GM19025 (cell line): Measurements from ENCODE around the gene PRSS21.

Experiments
- ATAC-seq: cut with Tn5 transposase; IDR thresholded peaks from one replicate; pipeline ENCODE4 v1.9.1; 2021; ENCODE audit warnings: mild to moderate bottlenecking, low read depth, moderate library complexity; ENCODE audit not compliant: unreplicated experiment

Gene PRSS21

DNA sequence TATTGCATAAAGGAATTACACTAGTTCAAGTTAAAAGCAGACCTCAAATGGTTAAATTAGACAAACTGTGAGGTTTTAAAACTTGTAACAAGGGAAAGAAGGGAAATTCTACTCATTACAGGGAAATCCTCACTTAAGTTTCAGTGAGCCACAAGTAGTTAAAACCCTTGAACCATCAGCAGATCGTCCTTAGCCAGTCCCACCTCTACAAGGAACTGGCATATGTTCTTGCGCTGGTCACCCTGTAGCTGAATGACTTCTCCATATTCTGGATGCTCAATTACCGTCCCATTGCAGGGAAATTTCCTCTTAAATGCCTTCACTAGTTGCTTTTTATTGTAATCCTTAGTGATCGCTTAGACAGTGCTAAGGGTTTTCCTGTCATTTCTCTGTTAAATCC lies 5.5 kb downstream of the PRSS21 start:
- ATAC-seq = no peak

DNA sequence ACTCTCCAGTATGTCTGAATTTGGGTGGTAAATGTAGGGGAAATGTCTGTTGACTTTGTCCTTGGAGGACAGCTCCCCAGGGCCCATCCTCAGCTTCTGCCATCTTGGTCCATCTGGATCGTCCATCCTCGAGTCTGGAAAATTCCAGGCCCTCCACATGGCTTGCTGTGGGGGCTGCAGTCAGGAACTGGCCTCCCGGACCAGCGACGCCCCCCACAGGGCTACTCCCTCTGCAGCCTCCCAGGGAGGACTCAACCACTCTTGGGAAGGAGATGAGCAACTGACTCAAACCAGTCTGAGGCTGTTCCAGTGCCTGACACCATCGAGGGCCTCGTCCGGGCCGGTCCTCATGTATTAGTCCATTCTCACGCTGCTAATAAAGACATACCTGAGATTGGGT lies 7.6 kb downstream of the PRSS21 start:
- ATAC-seq = no peak

DNA sequence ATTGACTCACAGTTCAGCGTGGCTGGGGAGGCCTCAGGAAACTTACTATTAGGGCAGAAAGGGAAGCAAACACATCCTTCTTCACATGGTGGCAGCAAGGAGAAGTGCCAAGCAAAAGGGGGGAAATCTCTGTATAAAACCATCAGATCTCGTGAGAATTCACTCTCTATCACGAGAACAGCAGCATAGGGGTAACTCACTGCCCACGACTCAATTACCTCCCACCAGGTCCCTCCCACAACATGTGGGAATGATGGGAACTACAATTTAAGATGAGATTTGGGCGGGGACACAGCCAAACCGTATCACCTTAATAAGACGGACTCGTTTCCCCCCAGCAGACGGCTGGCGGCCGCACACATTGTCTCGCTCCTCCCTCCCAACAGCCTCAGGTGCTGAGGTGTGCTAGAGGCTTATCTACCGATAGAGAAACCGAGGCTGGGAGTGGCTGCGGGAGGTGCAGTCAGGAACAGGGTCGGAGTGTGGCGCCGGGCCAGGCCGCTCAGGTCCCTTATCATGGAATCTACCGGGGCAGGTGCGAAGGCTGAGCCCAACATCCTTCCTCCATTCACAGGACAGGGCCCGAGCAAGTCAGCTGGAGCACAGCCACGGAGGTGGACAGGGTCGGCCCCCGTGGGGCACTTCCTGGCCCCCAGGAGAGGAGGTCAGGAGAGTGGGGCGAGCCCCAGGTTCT lies 8.2 kb downstream of the PRSS21 start:
- ATAC-seq = no peak

DNA sequence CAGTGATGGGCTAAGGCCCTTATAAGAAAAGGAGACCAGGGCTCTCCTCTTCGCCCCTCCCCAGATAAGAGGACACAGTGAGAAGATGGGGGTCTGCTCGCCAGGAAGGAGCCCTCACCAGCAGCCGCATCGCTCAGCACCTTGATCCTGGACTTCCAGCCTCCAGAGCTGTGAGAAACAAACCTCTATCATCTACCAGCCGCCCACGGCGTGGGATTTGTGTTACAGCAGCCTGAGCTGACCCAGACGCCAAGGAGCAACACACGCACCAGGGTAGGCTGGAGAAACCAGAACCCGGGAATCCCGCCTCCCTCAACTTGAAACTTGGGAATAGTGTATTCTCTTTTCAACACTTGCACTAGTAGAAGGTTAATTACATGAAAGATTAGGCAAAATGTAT lies 8.9 kb downstream of the PRSS21 start:
- no peak for ATAC-seq

DNA sequence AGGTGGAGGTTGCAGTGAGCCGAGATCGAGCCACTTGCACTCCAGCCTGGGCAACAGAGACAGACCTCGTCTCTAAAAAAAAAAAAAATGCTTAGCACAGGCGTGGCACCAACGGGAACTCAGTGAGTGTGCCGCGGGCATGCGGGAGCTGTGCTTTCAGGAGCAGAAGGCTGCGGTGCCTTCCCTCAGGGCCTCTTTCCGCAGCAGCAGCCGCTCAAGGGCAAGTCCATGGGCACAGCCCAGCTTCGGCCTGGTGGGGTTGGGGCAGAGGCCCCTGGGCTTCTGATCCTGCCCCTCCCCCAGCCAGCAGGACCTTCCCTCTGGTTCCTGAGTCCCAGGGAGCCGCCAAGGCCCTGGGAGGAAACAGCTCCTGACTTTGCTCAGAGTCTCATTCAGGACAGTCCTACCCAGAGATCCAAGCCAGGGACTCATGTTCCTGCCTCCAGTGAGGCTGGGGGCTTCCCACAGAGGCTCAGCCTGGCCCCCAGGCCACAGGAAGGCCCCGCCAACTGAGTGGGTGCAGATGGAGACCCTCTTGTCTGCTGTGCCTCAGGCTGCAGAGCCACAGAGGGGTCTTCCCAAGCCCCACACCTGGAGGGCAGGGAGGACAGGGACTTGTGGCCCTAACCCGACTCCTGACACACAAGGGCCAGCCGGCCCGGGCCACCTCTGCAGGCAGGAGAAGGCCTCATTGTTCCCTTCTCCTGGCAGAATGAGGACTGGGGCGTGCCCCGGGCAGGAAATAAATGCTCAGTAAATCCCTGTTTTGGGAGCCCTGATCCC lies 9.7 kb downstream of the PRSS21 start:
- ATAC-seq = no peak

DNA sequence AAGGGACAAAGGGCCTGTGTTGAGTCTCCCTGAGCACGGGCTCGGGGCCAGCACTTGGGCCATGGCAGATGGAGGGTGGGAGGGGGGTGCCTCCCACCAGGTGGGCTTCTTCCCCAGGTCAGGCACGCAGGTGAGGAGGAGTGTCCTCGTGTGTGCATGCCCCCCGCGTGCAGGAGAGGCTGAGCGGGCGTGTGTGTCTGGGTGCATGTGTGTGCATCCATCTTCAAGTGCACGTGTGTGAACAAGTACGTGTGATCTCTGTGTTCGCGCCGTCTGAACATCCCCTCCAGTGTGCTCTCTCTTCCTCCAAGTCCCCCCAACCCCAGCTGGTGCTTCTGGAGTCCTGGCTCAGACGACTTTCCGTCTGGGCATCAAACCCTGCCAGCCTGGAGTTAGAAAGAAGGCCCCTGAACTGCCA lies 10.3 kb downstream of the PRSS21 start:
- ATAC-seq = no peak

DNA sequence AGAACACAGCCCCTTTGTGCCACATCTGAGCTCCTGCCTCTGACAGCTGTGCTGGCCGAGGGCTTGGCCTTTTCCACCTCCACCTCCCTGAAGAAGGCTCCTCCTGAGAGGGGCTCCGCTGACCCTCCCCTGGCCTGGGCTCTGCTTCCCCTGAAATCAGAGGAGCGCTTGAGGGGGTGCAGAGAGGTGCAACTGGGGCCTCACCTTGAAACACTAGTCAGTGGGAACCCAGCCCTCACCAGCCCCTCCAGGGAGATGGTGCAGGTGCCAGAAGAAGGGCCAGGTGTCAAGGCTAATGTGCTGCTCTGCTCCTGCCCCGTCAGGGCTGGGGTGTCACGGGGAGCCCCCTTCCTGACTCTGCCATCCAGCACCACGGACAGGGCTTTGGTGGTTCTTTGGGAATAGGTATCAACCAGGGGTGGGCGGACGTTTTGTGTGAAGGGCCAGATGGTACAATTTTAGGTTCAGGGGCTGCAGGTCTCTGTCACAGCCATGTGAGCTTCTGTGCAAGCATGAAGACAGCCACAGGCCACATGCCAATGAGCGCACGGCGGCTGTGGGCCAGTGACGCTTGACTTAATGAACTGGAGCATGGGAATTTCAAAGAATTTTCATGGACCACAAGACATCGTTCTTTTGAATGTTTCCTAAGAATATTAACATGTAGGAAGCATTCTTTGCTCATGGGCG lies 10.9 kb downstream of the PRSS21 start:
- ATAC-seq = no peak

DNA sequence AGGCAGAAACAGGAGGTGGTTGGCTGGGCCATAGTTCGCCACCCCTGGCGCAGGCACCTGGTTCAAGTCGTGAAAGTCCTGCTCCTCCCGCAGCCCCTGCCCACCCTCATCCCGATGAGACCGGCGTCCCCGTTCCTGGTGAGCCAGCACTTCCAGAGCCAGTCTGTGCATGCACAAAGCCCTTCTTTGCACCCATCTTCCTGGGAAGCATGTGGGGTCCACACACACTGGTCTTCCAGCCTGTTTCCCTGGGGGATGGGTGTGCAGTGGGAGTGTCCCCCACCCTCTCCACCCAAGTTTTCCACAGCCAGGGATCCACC lies 11.4 kb downstream of the PRSS21 start:
- no peak for ATAC-seq

DNA sequence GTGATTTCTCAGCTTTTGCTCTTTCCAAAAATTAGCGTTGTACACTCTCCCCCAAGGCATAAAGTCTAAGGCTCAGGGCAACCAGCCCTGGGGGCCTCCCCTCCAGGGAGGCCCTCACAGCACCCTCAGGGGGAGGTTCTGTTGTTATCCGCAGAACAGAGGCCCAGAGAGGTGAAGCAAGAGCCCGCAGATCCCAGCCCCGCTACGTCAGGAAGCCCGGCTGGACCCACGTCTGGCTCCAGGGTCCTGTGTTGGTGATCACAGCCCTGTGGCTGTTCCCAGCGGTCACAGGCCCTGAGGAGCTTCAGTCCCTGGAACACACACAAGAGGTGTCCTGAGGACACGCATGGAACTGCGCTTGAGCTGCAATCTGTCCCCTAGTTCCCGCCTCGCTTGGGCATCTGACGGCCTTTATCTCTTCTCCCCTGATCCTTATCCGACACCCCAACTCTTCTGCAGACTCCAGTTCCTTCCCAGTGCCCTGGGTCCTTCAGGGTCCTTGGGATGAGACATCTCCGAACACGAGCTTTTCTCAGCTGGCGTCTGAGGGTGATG lies 11.9 kb downstream of the PRSS21 start:
- no peak for ATAC-seq

DNA sequence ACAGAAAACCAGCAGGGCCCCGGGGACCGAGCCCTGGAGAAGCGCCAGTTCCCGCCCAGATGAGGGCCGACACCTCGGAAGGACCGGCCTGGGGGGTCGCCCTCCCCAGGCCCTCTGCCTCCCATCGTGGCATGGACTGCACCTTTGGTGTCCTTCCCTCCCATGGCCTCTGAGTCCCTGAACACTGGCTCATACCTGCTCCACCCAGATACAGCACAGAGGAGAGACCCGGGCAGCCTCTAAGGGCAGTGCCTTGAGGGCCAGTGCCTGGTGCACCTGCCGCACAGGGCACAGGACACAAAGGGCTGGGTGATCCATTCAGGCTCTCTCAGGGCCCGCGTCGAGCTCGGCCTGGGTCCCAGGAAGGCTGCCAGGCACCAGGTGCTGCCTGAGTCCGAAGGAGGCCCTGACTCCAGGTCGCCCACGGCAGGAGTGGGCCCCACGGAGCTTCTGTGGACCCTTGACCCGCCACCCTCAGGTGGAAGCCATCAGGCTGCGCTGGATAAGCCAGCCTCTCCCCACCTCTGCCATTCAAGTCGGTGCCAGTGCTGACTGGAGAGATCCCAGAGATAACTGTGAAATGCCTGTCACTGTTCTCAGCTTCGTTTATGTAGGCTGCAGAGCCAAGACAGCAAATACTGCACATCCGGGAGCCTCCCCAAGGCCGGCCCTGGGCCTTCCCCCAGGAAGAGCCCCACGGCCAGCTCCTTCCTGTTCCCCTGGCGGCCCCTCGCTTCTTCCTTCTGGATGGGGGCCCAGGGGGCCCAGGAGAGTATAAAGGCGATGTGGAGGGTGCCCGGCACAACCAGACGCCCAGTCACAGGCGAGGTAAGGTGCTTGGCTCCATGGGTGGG lies 12.7 kb downstream of the PRSS21 start, which contains the start of gene ZG16B:
Gene ZG16B (plus strand): TSS at position 803 of the 854 bp plus-strand sequence. CDS start 139 bp downstream, outside the sequence.
- no peak for ATAC-seq

DNA sequence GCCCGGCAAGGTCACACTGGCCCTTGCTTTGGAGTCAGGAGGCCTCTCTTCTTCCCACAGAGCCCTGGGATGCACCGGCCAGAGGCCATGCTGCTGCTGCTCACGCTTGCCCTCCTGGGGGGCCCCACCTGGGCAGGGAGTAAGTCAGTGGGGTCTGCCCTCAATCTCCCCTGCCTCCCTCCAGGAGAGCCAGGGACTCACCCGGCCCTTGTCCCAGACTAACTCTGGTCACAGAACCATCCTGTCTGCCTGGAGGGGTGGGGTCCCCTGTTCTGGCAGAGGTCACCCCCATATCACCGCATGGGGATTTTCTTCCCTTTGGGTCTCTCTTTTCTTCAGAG lies 13.3 kb downstream of the PRSS21 start:
- ATAC-seq = no peak

DNA sequence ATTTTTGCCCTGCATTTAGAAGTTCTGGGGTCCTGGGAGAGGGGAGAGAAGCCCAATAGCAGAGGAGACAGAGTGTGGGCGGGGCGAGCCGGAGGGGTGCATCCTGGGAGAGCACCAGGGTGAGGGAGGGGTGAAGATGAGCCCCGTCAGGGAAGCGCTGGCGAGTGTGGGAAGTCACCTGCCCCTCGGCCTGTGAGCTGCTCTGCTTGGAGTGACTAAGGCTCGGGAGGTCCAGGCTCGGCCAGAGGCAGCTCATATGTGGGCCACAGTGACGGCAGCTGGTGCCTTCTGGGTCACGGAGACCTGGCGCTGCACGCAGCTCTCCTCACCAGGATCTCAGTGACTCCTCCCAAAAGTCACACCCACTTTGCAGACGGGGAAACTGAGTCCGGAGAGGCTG lies 14.2 kb downstream of the PRSS21 start:
- ATAC-seq = no peak

DNA sequence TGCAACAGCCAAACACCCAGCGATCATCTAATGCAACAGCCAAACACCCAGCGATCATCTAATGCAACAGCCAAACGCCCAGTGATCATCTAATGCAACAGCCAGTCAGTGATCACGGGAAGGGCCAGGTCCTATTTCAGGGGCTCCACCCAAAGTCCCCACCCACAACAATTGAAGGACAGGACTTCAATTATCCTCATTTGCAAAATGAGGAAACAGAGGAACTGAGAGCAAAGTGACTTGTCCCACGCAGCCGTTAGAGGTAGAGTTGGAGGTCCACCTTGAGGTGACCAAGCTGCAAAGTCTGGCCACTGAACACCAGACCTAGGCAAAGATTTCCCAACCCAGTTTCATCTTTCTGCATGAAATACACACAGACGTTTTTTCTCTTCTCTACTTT lies 16.7 kb downstream of the PRSS21 start:
- no peak for ATAC-seq

DNA sequence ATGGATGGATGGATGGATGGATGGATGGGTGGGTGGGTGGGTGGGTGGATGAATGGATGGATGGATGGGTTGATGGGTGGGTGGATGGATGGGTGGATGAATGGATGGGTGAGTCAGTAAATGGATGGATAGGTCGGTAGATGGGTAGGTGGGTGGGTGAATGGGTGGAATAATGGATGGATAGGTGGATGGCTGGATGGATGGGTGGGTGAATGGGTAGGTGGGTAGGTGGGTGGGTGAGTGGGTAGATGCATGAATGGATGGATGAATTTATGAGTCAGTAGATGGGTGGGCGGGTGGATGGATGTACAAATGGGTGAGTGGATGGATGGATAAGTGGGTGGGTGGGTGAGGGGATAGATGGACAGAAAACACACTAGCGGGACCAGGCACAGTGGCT lies 17.9 kb downstream of the PRSS21 start:
- no peak for ATAC-seq

DNA sequence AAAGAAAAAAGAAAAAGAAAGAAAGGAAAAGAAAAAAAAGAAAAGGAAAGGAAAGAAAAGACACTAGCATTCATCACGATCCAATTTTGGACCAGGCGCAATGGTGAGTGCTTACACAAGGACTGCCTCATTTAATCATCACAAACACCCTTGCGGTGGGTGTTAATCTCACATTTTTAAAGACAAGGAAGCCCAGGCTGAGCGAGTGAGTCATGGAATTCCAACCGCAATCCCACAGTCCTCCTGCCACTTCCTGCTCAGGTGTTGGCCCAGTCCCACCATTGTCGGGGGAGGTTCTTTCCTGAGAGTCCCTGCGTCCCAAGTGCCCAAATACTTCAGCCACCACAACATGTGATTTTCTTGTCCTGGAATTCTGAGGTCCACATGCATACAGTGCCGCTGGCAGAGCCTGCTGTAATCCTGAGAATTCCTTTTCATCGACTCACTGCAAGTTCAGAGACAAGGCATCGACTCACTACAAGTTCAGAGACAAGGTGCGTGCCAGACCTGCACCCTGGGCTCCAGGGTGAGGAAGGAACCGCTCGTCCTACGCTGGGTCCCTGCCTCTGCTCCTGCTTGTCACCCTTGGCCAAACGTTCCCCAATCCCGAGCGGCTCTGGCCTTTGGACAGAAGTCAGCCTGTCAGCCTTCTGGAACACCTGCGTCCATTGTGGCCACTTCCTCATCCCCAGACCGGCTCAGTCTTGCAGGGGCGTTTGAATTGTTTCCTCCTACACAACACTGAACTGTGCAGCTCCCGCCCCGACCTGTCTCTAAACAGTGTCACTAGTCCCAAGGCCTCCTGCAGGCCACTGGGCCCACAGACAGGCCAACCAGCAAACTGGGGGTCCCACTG lies 18.8 kb downstream of the PRSS21 start:
- no peak for ATAC-seq

DNA sequence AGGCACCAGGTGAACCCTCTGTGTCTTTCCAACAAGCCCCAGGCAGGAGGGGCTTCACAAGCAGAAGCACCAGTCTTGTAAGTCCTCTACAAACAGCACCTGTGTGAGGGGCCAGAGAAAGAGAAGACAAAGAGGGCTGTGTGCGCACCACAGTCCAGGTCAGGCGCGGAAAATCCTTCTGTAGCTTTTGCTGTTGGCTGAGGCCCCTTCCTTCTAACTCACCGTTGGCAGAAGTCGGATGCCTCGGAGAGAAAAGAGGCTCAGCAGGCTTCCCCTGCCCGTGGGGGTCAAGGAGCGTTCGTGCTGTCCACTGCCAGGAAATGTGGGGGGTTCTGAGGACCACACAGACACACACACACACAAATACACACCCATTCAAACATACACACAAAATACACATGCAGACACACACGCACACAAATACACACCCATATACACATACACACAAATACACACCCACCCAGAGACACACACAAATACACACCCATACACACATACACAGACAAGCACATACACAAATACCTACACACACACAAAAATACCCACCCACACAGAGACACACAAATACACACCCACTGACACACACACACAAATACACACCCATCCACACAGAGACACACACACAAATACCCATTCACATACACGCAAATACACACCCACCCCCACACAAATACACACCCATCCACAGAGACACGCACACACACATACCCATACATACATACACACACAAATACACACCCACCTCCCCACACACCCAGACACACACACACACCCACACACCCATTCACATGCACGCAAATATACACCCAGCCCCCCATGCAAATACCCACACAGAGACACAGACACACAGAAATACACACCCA lies 19.8 kb downstream of the PRSS21 start:
- ATAC-seq = no peak

DNA sequence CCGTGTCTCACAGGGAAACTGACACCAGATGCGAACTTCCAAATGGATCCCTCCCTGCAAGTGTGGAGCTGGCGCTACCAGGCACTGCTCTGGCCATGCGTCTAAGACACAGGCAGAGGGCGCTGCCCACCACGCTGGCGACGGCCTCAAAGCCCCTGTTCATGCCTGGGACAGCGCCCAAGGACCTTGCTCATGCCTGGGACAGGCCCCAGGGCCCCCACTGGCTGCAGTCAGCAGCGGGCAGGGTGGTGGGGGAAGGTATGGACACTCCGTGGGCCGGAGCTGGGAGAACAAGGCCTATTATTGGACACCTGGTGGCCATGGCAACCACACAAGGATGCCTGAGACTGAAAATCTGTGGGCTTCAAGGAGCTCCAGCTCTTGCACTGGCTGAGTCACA lies 21.9 kb downstream of the PRSS21 start:
- no peak for ATAC-seq

DNA sequence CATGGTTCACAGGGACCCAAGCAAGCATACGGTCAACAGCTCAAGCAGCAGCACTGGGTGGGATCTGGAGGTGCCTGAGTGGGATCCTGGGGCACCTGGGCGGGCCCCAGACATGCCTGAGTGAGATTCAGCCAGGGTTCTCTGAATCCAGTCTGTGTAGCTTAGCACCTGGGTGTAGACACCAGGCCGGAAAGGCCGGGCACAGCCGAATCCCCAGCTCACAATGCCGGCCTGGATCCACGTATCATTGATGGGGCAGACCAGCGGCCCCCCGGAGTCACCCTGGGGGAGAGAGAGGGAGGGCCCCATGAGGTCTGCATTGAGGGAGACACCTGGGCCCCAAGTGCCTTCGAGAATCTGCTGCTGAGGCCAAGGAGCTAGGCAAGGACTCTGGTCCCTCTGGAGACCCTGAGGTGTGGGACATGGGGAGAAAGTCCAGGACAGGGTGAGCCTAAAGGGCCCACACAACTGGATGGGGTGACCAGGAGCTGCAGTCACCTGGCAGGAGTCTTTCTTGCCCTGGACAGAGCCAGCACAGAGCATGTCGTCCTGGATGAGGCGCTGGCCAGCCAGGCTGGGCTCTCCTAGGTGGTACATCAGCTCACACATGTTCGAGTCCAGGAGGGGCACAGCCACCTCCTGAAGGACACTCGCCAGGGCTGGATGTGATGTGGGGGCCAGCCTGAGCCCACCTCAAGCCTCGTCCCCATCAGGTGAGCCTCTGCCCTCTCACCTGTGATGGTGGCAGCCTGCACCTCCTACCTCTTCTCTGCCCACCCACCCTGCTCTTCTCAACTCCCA lies 22.8 kb downstream of the PRSS21 start:
- ATAC-seq = no peak
